Measurements from ENCODE around the gene EP400. TPM values are rescaled to one million over a fixed set of nuclear protein-coding genes. Genes with fewer than 3 reads are reported as not detected.

EP400 gene
- polyA plus RNA-seq, 3 donors = 39.4 to 46.1 (median 41.1) TPM

GRCh38 chr12:131920902-131921840 lies 28.6 kb upstream of the EP400 start:
- DNase-seq (ENCODE audit: extremely low read depth in 1 of 11, low read depth in 9 of 11, low spot score in 4 of 11) = no peak

DNA sequence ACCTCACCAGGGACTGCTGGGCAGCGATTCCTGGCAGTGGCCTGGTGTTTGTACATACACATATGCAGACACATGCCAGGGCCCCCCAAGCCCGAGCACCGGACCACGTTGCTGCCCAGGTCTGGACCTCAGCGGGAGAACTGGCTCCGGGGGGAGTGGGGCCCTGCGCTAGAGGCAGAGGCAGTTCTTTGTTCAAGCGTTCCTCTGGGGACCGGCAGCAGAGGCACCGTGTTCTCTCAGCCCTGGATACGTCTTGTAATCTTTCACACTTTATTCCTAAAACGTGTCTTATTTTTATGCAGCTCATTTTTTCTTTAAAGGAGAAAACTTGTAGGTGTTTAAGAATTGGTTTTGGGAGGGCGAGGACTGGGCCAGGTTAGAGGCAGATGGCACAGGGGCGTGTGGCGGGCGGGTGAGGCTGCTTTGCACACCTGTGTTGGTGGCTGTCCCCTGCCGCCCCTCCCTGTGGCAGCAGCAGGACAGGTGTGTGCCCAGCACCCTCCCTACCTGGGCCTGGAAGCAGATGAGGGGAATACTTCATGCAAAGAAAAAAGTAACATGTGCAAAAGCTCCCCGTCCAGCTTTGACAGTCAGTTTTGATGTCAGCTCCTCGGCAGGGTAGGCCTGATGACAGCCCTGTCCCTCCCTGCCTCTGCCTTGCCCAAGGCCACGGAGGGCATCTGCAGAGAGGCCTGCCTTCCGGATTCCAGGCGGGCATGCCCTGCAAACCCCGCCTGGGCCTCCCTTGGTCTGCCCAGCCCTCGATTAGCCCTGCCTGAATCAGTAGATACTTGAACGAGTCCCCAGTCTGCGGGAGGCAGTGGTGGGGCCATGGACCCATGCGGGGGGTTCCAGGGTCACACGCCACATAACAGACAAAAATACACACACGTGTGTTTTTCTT lies 27.6 kb upstream of the EP400 start:
- DNase-seq (ENCODE audit: extremely low read depth in 1 of 11, low read depth in 9 of 11, low spot score in 4 of 11) = no peak

DNA sequence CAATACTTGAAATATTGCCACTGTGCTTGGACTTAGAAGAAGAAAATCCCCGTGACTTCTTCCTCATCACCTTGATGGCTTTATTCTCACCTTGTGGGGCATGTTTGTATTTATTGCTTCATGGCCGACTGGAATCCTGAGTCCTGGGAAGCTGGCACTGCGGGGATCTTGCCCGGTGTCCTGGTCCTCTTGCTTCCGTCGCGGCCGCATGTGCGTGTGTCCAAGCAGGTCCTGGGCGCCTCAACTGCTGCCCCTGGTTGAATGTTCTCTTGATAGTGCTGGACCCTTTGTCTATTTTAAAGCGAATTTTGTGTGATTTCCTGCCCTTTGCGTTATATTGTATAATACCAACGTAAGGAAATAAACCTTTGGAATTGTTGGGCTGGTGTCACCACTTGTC lies 27.0 kb upstream of the EP400 start:
- DNase-seq (ENCODE audit: extremely low read depth in 1 of 11, low read depth in 9 of 11, low spot score in 4 of 11) = no peak

DNA sequence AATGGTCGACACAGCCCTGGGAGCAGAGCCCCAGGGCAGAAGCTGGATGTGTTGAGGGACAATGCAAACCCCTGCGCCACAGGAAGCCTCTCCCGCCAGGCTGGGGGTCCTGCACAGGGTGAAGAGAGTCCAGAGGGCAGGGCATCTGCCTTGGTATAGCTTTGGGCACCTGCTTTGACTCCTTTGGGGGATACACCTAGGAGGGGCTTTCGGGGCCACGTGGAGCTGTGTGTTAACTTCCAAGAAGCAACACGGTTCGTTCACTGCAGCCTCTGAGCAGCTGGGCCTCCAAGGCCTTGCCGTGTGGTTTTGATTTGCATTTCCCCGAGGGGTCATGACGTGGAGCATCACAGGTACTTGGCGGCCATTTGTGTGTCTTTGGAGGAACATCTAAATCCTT lies 26.5 kb upstream of the EP400 start:
- DNase-seq (ENCODE audit: extremely low read depth in 1 of 11, low read depth in 9 of 11, low spot score in 4 of 11) = no peak

- DNase-seq (ENCODE audit: extremely low read depth in 1 of 11, low read depth in 9 of 11, low spot score in 4 of 11) = no peak
Measured at GRCh38 chr12:131927110-131928079, 22.3 kb upstream of the EP400 start.

GRCh38 chr12:131928080-131928710 lies 21.5 kb upstream of the EP400 start:
- DNase-seq (ENCODE audit: extremely low read depth in 1 of 11, low read depth in 9 of 11, low spot score in 4 of 11) = no peak

DNA sequence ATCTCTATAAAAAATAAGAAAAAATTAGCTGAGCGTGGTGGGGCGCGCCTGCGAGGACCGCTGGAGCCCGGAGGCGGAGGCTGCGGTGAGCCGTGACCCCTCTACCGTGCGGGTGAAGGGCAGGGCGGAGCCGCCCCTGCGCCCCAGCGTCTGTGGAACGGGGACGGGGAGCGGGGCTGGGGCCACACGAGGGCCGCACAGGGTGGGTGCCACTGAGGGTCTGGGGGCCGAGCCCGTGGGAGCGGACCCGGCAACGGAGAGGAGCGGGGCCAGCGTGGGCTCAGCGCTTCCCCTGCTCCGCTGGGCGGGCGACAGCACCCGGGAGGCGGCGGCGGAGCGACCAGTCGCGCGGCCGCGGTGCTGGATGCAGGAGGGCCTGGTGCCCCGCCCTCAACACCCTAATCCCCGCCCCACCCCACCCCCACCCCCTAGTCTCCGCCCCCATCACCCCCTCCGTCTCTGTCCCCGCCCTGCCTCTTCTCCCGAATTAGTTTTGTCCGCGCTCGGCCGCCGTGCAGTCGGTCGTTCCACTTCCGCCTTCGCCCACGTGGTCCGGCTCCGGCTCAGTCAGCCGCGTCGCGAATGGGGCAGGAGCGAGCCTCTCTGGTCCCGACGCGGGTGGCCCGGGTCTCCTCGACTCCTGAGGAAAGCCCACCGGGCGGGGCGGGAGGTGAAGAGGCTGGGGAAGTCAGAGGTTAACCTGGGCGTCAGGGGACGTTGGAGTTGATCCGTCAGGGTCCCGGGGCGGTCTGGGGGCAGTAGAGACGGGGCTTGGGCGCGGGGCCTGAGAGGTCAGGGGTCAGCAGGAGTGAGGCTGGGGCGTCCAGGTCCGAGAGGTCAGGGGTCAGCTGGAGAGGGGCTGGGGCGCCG lies 20.8 kb upstream of the EP400 start, which contains the start of gene PUS1:
PUS1 (plus strand) TSS at position 566 of the 870 bp plus-strand sequence. CDS start 447 bp downstream, outside the sequence.
- DNase-seq (ENCODE audit: extremely low read depth in 1 of 11, low read depth in 9 of 11, low spot score in 4 of 11) = peak; percentile 77 to 94 (median 89)

GRCh38 chr12:131929581-131930456 lies 19.9 kb upstream of the EP400 start:
- DNase-seq (ENCODE audit: extremely low read depth in 1 of 11, low read depth in 9 of 11, low spot score in 4 of 11) = no peak

DNA sequence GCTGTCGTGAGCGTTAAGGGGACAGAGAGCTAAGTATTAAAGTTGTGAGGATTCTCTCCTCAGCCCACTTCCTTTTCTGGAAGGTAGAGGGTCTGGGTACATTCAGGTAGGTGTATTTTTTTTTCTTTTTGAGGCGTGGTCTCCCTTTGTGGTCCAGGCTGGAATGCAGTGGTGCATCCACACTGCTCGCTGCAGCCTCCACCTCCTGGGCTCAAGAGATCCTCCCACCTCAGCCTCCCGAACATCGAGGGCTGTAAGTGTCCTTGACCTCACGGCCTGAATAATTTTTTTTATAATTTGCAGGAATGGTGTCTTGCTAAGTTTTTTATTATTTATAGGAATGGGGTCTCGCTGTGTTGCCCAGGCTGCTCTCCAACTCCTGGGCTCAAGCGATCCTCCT lies 19.2 kb upstream of the EP400 start:
- DNase-seq (ENCODE audit: extremely low read depth in 1 of 11, low read depth in 9 of 11, low spot score in 4 of 11) = no peak

- no peak for DNase-seq (ENCODE audit: extremely low read depth in 1 of 11, low read depth in 9 of 11, low spot score in 4 of 11)
Measured at GRCh38 chr12:131933387-131933786, 16.4 kb upstream of the EP400 start.

DNA sequence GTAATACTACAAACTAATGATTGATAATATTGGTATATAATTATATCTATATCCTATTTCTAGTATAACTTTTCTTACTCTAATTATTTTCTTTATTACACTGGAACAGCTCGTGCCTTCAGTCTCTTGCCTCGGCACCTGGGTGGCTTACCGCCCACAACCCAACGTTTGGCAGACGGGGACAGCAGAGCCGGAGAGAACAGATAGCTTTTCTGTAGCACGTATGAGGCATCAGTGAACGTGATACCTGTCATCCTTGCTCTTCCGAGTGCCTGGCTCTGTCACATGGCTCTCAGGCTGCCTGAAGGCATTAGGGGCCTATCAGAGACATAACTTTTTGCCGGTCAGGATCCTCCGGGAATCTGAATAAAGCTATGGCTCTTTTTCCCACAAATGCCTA lies 15.2 kb upstream of the EP400 start:
- no peak for DNase-seq (ENCODE audit: extremely low read depth in 1 of 11, low read depth in 9 of 11, low spot score in 4 of 11)

DNA sequence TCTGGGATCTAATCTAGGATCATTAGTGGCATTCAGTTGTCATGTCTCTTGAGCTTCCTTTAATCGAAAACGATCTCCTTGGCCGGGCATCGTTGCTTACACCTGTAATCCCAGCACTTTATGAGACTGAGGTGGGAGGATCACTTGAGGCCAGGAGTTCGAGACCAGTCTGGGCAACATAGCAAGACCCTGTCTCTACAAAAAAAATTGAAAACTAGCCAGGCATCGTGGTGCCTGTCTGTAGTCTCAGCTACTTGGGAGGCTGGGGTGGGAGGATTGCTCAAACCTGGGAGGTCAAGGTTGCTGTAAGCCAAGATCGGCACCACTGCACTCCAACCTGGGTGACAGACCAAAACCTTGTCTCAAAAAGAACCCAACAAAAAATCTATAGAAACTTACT lies 11.7 kb upstream of the EP400 start:
- DNase-seq (ENCODE audit: extremely low read depth in 1 of 11, low read depth in 9 of 11, low spot score in 4 of 11) = no peak

DNA sequence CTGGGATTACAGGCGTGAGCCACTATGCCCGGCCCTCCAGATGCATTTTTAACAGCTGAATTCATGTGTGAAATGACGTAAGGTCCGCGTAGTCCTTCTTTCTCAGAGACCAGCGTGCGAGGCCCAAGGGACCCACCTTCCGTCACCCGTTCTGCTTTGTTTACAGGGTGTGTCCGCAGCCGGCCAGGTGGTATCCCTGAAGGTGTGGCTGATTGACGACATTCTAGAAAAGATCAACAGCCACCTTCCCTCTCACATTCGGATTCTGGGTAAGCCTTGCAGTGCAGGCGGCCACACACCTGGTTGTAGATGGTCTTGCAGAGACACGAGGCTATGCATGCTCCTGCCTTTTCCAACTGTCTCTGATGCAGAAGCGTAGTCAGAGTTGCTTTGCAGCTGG lies 10.7 kb upstream of the EP400 start:
- no peak for DNase-seq (ENCODE audit: extremely low read depth in 1 of 11, low read depth in 9 of 11, low spot score in 4 of 11)

DNA sequence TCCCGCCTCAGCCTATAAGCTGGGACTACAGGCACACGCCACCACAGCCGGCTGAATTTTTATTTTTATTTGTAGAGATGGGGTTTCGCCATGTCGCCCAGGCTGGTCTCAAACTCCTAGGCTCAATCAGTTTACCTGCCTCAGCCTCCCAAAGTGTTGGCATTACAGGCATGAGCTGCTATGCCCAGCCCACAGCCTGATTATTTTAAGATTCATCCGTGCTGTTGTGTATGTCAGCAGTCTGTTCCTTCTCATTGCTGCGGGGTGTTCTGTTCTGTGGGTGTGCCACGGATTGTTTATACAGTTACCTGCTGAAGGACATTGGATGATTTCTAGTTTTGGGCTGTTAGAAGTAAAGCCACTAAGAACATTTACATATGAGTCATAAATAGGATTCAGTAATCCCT lies 9.6 kb upstream of the EP400 start:
- DNase-seq (ENCODE audit: extremely low read depth in 1 of 11, low read depth in 9 of 11, low spot score in 4 of 11) = no peak

GRCh38 chr12:131941116-131941986 lies 8.4 kb upstream of the EP400 start:
- DNase-seq (ENCODE audit: extremely low read depth in 1 of 11, low read depth in 9 of 11, low spot score in 4 of 11) = no peak

DNA sequence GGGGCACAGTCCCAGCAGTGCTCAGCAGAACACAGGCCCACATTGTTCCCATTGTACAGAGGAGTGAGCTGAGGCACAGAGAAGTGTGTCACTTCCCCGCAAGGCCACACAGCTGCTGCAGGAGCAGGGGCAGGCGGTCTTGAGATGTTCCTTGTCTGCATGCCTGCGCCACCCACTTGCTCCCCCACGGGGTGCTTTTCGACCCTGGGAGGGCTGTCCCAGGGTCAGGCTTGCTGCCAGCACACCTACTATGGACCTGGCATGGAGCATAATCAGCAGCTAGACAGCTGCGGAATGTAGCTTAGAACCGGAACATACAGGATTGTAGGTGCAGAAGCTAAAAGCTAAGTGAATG lies 7.8 kb upstream of the EP400 start:
- DNase-seq (ENCODE audit: extremely low read depth in 1 of 11, low read depth in 9 of 11, low spot score in 4 of 11) = no peak

All from renal cortex interstitium (tissue), 11 donors.